AG10803 (cell line): Measurements from ENCODE around the gene MTCH1.
"Not testable (repeated sequence)": the region's sequence is repeated elsewhere in the genome, so short reads cannot be mapped to it uniquely, and the experiment has no call there.

ENCODE experiments used
- DNase-seq: peaks from one replicate; pipeline ENCODE4 v3.0.0; 2010; ENCODE audit warnings: low read depth
- H3K4me3 ChIP-seq: 2 replicates; pipeline ENCODE4 v1.5.1; 2011; ENCODE audit warnings: mild to moderate bottlenecking, low read length, control low read depth
- CTCF ChIP-seq: conservative IDR thresholded peaks from 2 replicates; pipeline ENCODE4 v1.5.1; 2011; ENCODE audit warnings: mild to moderate bottlenecking, low read length, control low read depth, inconsistent platforms

MTCH1 gene

GRCh38 chr6:36940027-36940426 lies 46.0 kb downstream of the MTCH1 start:
- DNase-seq = no peak

GRCh38 chr6:36939005-36939404 lies 47.0 kb downstream of the MTCH1 start:
- not testable (repeated sequence) for DNase-seq, H3K4me3 ChIP-seq

More at GRCh38 chr6:36940027-36940426, 46.0 kb downstream of the MTCH1 start:
- TF ChIP-seq CTCF = no peak
- no peak overlapping the region for H3K4me3 ChIP-seq

- peak; percentile 83 for DNase-seq
- no peak overlapping the region for H3K4me3 ChIP-seq
- TF ChIP-seq CTCF = no peak
Observed at GRCh38 chr6:36938536-36938935, 47.5 kb downstream of the MTCH1 start.

GRCh38 chr6:36937896-36938295 lies 48.1 kb downstream of the MTCH1 start:
- no peak for DNase-seq
- no peak overlapping the region for H3K4me3 ChIP-seq
- TF ChIP-seq CTCF = no peak

GRCh38 chr6:36936824-36937223 lies 49.2 kb downstream of the MTCH1 start:
- DNase-seq = no peak
- no peak overlapping the region for H3K4me3 ChIP-seq
- TF ChIP-seq CTCF = no peak

GRCh38 chr6:36934901-36935300 lies 51.1 kb downstream of the MTCH1 start:
- DNase-seq = no peak
- TF ChIP-seq CTCF = no peak
- no peak overlapping the region for H3K4me3 ChIP-seq

GRCh38 chr6:36933519-36933918 lies 52.5 kb downstream of the MTCH1 start:
- DNase-seq = no peak
- TF ChIP-seq CTCF = no peak
- H3K4me3 ChIP-seq = no peak overlapping the region

GRCh38 chr6:36933102-36933501 lies 52.9 kb downstream of the MTCH1 start:
- DNase-seq = peak; percentile 73
- H3K4me3 ChIP-seq = no peak overlapping the region
- TF ChIP-seq CTCF = no peak
